ENCODE results near the gene DACH1. TPM values are rescaled to one million over a fixed set of nuclear protein-coding genes. Genes with fewer than 3 reads are reported as not detected.

DACH1 gene
- total RNA-seq, 4 donors from 2014 or later = 1.5 to 55.1 (median 4.7) TPM

DNA sequence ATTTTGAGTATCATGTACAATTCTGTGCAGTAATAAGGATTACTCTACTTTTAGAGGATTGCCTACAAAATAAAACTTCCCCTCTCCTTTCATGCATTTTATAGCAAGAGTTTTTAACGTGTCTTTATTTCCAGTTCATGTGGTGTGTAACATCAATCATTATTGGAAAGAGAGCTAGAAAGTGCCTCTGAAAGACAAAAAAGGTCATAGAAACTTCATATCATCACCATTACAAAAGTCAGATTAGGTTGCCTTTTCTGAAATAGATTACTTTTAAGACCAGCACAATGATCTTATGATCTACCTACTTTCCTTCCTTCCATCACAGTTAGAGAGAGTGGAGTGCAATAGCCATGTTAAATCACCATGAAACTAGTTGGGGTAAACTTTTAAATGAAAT, 12.6 kb downstream of the DACH1 start:
- no peaks in the 10 kb centered on the region for H3K36me3 ChIP-seq
- H3K4me3 ChIP-seq = no peak overlapping the region
- no peaks in the 10 kb centered on the region for H3K9me3 ChIP-seq
- DNase-seq = no peak
- intact Hi-C loops (cut with DNase I; ENCODE audit: low total_unique reads) = no loop called here
- TF ChIP-seq, protein P1, sequence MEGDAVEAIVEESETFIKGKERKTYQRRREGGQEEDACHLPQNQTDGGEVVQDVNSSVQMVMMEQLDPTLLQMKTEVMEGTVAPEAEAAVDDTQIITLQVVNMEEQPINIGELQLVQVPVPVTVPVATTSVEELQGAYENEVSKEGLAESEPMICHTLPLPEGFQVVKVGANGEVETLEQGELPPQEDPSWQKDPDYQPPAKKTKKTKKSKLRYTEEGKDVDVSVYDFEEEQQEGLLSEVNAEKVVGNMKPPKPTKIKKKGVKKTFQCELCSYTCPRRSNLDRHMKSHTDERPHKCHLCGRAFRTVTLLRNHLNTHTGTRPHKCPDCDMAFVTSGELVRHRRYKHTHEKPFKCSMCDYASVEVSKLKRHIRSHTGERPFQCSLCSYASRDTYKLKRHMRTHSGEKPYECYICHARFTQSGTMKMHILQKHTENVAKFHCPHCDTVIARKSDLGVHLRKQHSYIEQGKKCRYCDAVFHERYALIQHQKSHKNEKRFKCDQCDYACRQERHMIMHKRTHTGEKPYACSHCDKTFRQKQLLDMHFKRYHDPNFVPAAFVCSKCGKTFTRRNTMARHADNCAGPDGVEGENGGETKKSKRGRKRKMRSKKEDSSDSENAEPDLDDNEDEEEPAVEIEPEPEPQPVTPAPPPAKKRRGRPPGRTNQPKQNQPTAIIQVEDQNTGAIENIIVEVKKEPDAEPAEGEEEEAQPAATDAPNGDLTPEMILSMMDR (IDR thresholded peaks at IDR 0.05) = no peak
- no peak for TF ChIP-seq POLR2A (IDR thresholded peaks at IDR 0.05)
- H3K27ac ChIP-seq = no peak overlapping the region
- H3K27me3 ChIP-seq = no peaks in the 10 kb centered on the region
- H3K4me1 ChIP-seq = no peaks in the 10 kb centered on the region

DNA sequence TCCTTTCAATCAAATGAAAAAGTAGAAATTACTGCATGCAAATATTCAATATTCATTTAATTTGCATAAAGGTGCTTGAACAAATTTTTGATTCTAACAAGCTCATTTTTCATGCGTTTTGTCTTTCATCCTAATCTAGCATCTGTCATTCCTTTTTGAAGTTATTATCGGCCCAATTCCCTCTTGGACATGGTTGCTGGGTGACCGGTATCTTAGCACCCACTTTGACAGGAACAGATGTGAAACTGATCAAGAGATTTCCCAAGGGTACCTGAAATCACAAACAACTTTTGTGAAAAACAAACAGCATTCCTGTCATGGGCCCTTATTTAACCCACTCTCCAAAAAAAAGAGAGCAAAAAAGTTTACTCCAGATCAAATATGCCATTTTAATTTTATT, 13.3 kb downstream of the DACH1 start:
- Histone ChIP-seq H3K4me1 (no peaks in the 10 kb centered on the region), H3K27me3 (no peaks in the 10 kb centered on the region), H3K9me3 (no peaks in the 10 kb centered on the region), H3K4me3 (no peak overlapping the region), H3K27ac (no peak overlapping the region), H3K36me3 (no peaks in the 10 kb centered on the region)
- TF ChIP-seq POLR2A (IDR thresholded peaks at IDR 0.05) = no peak
- TF ChIP-seq, protein P1 (IDR thresholded peaks at IDR 0.05) = no peak
- intact Hi-C loops (cut with DNase I; ENCODE audit: low total_unique reads) = no loop called here
- no peak for DNase-seq

- intact Hi-C loops (cut with DNase I; ENCODE audit: low total_unique reads) = no loop called here
- no peaks in the 10 kb centered on the region for H3K9me3 ChIP-seq
These were observed 14.3 kb downstream of the DACH1 start for GRCh38 chr13:71852736-71853135.

GRCh38 chr13:71851498-71852409, 15.2 kb downstream of the DACH1 start:
- no peaks in the 10 kb centered on the region for H3K27me3 ChIP-seq
- no peaks in the 10 kb centered on the region for H3K36me3 ChIP-seq
- H3K4me1 ChIP-seq = no peaks in the 10 kb centered on the region
- no peak for DNase-seq
- no peak overlapping the region for H3K27ac ChIP-seq
- TF ChIP-seq, protein P1 (IDR thresholded peaks at IDR 0.05) = no peak
- no peak for TF ChIP-seq POLR2A (IDR thresholded peaks at IDR 0.05)
- no peak overlapping the region for H3K4me3 ChIP-seq
- intact Hi-C loops (cut with DNase I; ENCODE audit: low total_unique reads) = no loop called here
- H3K9me3 ChIP-seq = no peaks in the 10 kb centered on the region

More at GRCh38 chr13:71852736-71853135, 14.3 kb downstream of the DACH1 start:
- TF ChIP-seq, protein P1 (IDR thresholded peaks at IDR 0.05) = no peak
- TF ChIP-seq POLR2A (IDR thresholded peaks at IDR 0.05) = no peak
- H3K4me1 ChIP-seq = no peaks in the 10 kb centered on the region
- H3K27me3 ChIP-seq = no peaks in the 10 kb centered on the region
- no peak overlapping the region for H3K4me3 ChIP-seq
- DNase-seq = no peak
- H3K27ac ChIP-seq = no peak overlapping the region
- no peaks in the 10 kb centered on the region for H3K36me3 ChIP-seq

- intact Hi-C loops (cut with DNase I; ENCODE audit: low total_unique reads) = no loop called here
- H3K4me3 ChIP-seq = no peak overlapping the region
- TF ChIP-seq, protein P1 (IDR thresholded peaks at IDR 0.05) = no peak
- TF ChIP-seq POLR2A (IDR thresholded peaks at IDR 0.05) = no peak
- H3K27ac ChIP-seq = no peak overlapping the region
- no peaks in the 10 kb centered on the region for H3K9me3 ChIP-seq
- DNase-seq = no peak
- no peaks in the 10 kb centered on the region for H3K27me3 ChIP-seq
- H3K4me1 ChIP-seq = no peaks in the 10 kb centered on the region
- H3K36me3 ChIP-seq = no peaks in the 10 kb centered on the region
These were observed 25.0 kb downstream of the DACH1 start for GRCh38 chr13:71842003-71842402.

Measured in uterus (tissue), 4 donors.